Tibial nerve (tissue), 4 donors: ENCODE data around the gene THRA.

Source experiments
- EP300 ChIP-seq, 2 donors: sonication (generic); formaldehyde crosslinking; IDR thresholded peaks; one replicate each; pipeline ENCODE4 v1.6.1; 2017; ENCODE audit warnings: antibody characterized with exemption in 2 of 2, mild to moderate bottlenecking in 1 of 2
- POLR2A ChIP-seq, 2 donors: fragments of 450-650 bp; IDR thresholded peaks; one replicate each; pipeline ENCODE4 v1.6.1; 2017; ENCODE audit warnings: antibody characterized with exemption in 2 of 2, mild to moderate bottlenecking in 2 of 2, moderate library complexity in 2 of 2
- TF ChIP-seq, protein P1 (sequence below), 5 experiments: fragments of 200-600 bp in 3 of 5; fragments of 450-650 bp in 2 of 5; sonication (generic) in 3 of 5; IDR thresholded peaks; one replicate each; pipeline ENCODE4 v1.5.1; 2016 to 2019; ENCODE audit warnings: antibody characterized with exemption in 5 of 5, mild to moderate bottlenecking in 3 of 5, moderate library complexity in 2 of 5

DNA sequence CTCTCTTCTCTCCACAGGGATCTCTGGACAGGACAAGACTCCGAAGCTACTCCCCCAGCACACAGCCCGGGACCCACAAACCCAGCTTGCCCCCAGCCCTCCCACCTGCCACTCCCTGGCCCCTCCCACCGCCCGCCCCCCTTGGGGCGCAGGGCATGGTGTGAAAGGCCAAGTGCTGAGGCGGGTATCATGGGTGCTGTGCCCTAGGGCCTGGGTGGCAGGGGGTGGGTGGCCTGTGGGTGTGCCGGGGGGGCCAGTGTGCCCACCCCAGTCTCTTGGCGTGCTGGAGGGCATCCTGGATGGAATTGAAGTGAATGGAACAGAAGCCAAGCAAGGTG lies 11.4 kb downstream of the THRA start:
- TF ChIP-seq, protein P1, sequence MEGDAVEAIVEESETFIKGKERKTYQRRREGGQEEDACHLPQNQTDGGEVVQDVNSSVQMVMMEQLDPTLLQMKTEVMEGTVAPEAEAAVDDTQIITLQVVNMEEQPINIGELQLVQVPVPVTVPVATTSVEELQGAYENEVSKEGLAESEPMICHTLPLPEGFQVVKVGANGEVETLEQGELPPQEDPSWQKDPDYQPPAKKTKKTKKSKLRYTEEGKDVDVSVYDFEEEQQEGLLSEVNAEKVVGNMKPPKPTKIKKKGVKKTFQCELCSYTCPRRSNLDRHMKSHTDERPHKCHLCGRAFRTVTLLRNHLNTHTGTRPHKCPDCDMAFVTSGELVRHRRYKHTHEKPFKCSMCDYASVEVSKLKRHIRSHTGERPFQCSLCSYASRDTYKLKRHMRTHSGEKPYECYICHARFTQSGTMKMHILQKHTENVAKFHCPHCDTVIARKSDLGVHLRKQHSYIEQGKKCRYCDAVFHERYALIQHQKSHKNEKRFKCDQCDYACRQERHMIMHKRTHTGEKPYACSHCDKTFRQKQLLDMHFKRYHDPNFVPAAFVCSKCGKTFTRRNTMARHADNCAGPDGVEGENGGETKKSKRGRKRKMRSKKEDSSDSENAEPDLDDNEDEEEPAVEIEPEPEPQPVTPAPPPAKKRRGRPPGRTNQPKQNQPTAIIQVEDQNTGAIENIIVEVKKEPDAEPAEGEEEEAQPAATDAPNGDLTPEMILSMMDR (IDR thresholded peaks at IDR 0.05), result no peak
- TF ChIP-seq POLR2A (IDR thresholded peaks at IDR 0.05) (no peak), EP300 (IDR thresholded peaks at IDR 0.05) (no peak)
